HS-5 (cell line): ENCODE results near the gene KRTAP10-5.
"Not testable (repeated sequence)": the region's sequence is repeated elsewhere in the genome, so short reads cannot be mapped to it uniquely, and the experiment has no call there.

Source experiments
- DNase-seq: peaks from one replicate; pipeline ENCODE4 v3.0.0-alpha.2; 2012; ENCODE audit warnings: low read depth

The KRTAP10-5 gene, protein sequence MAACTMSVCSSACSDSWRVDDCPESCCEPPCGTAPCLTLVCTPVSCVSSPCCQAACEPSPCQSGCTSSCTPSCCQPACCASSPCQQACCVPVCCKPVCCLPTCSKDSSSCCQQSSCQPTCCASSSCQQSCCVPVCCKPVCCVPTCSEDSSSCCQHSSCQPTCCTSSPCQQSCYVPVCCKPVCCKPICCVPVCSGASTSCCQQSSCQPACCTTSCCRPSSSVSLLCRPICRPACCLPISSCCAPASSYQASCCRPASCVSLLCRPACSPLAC

DNA sequence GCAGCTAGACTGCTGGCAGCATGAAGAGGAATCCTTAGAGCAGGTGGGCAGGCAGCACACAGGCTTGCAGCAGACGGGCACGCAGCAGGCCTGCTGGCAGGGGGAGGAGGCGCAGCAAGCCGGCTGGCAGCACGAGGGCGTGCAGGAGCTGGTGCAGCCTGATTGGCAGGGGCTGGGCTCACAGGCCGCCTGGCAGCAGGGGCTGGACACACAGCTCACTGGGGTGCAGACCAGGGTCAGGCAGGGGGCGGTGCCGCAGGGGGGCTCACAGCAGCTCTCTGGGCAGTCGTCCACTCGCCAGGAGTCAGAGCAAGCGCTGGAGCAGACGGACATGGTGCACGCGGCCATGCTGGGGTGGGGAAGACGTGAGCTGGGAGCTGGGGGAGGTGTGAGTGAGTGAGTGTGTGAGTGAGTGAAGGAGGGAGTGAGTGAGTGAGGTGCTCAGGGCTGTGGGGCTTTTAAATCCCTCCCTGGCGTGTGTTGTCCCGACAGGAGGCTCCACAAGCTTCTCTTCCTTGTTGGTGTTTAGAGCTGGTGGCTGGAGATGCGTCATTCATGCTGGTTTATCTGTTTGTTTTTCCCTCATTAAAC is at the start of gene KRTAP10-5:
Gene KRTAP10-5, minus strand, starts transcription at position 374 of the 591 bp plus-strand sequence. Its CDS starts 26 bp downstream, at position 348.
- not testable (repeated sequence) for DNase-seq

DNA sequence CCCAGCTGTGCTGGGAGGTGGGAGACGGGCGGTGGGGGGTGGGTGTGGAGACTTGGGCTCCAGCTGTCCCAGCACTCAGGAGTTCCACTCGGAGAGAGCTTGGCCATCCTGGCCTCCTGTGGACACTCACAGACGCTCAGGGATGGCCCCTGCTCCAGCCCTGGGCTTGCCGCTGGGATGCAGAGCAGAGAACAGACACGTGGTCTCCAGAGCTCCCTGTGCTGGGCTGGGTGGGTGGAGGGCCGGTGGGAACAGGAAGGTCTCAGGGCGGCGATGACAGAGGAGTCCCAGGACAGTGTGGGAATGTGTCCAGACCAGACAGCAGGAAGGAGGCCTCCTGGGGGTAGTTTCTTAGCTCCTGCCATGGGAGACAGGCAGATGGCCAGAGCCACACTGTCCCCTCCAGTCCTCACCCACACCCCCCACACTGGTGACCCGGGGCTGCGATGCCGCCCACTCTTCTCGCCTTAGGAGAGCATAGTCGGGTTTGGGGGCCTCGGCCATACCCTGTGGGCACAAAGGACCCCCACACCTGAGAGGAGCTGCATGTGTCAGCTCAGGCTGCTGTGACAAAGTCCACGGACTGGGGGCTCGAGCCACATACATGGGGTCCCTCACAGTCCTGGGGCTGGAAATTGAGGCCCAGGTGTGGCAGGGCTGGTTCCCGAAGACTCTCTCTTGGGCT is 48.4 kb upstream of the KRTAP10-5 start:
- no peak for DNase-seq

DNA sequence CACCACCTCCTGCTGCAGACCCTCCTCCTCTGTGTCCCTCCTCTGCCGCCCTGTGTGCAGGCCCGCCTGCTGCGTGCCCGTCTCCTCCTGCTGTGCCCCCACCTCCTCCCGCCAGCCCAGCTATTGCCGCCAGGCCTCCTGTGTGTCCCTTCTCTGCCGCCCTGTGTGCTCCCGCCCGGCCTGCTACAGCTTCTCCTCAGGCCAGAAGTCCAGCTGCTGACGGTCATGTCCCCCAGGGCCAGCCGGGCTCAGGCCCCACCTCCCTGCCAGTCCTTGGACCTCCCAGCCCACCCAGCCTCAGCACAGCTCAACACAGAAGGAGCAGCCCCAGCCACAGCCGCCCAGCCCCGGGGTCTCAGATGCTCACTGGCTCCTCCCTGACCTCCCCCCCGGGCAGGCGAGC is 47.4 kb upstream of the KRTAP10-5 start:
- not testable (repeated sequence) for DNase-seq

DNA sequence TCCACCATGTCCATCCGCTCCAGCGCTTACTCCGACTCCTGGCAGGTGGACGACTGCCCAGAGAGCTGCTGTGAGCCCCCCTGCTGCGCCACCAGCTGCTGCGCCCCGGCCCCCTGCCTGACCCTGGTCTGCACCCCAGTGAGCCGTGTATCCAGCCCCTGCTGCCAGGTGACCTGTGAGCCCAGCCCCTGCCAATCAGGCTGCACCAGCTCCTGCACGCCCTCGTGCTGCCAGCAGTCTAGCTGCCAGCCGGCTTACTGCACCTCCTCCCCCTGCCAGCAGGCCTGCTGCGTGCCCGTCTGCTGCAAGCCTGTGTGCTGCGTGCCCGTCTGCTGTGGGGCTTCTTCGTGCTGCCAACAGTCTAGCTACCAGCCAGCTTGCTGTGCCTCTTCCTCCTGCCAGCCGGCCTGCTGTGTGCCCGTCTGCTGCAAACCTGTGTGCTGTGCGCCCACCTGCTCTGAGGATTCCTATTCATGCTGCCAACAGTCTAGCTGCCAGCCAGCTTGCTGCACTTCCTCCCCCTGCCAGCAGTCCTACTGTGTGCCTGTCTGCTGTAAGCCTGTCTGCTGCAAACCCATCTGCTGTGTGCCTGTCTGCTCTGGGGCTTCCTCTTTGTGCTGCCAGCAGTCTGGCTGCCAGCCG is 46.9 kb upstream of the KRTAP10-5 start:
- not testable (repeated sequence) for DNase-seq

DNA sequence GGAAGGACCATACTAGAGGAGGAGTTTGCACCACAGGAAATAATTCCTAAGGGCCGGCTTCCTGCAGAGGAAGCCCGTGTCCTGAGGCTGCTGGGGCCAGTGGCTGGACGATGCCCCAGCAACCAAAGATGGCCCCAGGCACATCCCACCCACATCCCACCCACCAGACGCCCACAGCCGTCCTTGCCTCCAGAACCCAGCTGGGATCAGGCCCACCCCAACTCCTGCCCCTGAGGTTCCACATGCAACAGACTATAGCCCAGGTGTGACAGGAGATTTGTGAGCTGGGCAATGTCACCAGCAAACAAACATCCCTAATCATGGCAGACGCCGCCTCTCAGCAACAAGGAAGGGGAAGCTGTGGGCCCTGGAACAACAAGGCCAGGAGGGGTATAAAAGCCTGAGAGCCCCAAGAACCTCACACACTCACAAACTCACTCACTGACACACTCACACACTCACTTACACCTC is 46.3 kb upstream of the KRTAP10-5 start, which contains the start of gene KRTAP10-9:
Gene KRTAP10-9, plus strand, starts transcription at position 421 of the 471 bp plus-strand sequence. CDS start 79 bp downstream, outside the sequence.
- DNase-seq: no peak

DNA sequence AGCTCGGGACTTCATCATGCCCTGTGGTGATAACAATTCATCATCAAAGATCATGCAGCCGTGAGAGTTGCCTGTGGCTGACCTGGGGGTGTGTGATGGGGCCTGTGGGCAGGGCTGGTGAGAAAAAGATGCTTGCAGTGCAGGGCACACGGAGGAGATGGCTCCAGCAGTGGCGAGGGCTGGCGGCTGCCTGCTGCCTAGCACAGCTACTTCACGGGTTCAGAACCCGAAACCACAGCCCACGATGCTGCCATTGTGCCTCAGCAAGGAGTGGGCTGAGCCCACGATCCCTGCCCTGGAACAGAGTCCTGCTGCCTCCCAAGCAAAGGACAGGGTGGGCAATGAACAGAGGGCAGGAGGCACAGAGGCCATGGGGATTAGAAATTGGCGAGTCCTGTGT is 45.9 kb upstream of the KRTAP10-5 start:
- no peak for DNase-seq

DNA sequence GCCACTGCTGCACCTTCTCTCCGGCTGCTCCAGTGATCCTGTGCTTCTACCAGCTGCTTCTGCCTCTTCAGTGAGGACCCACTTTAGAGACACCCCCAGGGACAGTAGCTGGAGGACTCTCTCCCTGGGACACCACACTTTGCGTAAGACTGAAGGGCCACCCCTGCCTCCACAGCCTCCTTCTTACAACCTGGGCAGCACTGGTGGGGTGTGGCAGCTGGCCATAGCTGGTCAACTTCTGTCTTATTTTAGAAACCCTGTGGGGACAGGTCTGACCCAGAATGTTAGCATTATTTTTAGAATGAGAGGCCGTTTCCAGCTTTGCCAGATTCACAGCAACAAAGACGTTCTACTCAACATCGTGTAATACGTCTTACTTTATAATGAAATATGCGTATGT is 45.4 kb upstream of the KRTAP10-5 start:
- no peak for DNase-seq

DNA sequence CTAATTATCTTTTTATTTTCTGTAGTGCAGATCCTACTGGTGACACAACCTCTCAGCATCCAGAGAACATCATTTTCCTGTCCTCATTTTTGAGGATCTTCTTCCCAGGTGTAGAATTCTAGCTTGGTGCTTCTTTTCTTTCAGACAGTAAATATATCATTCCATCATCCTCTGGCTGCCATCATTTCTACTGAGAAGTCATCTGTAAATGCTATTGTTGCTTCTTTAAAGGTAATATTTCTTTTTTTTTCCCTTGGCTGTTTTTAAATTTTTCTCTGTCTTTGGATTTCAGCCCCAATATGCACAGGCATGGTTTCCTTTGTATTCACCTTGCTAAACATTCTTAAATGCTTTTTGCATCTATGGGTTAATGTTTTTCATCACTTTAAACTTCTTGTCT is 43.2 kb upstream of the KRTAP10-5 start:
- DNase-seq: no peak

DNA sequence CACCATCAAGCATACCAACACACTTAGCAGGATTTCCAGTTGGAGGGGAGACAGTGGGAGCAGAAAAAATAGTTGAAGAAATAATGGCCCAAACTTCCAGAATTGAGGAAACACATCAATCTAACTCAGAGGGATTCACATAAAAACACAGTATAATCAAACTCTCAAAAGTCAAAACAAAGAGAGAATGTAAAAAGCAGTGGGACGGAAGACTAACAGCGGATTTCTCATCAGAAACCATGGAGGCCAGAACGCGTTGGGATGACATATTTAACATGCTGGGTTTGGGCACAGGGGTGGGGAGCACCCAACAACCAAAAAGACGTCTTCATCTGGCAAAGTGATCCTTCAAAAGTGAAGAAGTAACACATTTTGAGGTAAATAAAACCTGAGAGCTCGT is 39.5 kb upstream of the KRTAP10-5 start:
- no peak for DNase-seq

DNA sequence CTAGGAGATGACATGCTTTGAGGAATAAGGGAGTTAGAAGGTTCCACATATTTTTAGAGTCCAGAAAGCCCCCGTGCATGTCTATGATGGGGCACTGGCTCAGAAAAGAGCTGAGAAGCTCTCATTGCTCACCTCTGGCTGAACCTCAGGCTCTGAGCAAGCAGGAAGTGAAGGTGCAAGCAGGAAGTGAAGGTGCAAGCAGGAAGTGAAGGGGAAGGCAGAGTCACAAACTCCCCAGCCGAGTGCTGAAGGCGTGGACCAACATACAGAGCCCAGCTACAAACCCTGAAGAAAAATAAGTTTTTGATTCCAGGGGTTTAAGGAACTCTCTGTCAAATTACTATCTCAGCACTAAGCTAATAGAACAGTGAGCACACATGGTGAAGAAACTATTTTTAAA is 38.5 kb upstream of the KRTAP10-5 start:
- DNase-seq: no peak

DNA sequence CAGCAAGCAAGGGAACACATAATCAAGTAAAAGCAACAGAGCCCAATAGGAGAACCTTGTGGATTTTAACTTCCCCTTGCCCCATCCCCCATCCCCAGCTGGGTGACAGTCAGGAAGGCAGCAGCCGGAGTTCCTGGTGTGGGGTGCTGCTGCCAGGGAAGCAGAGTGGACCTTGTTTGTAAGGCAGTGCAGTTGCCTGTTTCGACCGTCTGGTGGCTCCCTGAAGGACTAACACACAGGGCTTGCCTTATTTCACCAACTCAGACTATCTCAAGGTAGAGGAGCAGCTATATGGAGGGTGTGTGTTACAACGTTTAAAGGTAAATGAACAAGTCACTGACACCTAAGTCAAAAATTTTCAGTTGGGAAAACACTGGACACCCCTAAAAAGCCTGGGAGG is 38.1 kb upstream of the KRTAP10-5 start:
- no peak for DNase-seq

DNA sequence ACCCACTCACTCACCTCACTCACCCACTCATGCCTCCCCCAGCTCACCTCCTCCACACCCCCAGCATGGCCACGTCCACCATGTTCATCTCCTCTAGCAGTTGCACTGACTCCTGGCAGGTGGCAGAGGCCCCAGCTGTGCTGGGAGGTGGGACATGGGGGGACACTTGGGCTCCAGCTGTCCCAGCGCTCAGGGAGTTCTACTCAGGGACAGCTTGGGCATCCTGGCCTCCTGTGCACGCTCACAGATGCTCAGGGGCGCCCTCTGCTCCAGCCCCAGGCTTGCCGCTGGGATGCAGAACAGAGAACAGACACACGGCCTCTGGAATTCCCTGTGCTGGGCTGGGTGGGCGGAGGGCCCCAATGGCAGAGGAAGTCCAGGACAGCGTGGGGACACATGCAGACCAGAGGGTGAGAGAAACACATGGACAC is 36.7 kb upstream of the KRTAP10-5 start:
- no peak for DNase-seq

DNA sequence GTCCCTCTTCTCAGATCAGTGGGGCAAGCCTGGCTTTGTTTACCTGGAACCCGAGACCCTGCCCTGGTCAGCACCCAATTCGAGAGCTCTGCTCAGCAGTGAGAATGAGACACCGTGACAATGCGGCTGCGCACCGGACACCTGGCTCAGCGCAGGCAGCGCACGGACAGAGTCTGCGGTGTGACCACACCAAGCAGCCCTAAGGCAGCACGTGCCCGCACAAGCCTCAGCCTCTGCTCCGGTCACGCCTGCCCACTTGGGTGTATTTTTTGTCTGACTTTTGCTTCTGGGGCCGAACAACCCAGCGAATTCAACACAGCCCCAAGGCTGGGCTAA is 36.2 kb upstream of the KRTAP10-5 start:
- DNase-seq: no peak

DNA sequence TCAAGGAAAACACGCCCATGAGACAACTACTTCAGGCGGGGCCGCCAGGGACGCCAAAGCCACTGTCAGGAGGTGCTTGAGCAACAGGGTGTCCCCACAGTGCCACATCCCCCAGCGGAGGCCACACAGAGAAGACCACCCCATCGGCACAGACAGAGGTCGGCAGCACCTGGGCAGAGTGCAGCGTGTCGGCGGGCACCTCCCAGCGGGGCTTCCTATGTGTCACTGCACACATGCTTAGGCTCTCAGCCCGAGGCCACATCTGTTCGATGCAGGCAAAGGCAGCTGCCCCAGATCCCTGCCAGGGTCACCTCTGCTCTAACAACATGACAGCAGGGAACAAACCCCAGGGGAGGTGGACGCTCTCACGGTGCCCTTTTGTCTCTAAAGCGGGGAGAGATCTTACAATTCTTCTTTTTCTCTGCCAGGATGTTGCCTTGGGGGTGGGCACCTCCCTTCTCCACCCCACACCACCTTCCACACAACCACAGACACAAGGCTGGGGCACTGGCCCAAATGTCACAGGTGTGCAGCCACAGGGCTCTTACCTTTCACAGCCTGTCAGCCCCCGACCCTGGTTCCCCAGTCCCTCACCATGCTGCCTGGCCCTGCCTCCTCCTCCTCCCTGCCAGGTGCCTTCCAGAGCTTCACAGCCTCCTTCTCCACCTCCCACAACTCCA is 35.6 kb upstream of the KRTAP10-5 start:
- no peak for DNase-seq

DNA sequence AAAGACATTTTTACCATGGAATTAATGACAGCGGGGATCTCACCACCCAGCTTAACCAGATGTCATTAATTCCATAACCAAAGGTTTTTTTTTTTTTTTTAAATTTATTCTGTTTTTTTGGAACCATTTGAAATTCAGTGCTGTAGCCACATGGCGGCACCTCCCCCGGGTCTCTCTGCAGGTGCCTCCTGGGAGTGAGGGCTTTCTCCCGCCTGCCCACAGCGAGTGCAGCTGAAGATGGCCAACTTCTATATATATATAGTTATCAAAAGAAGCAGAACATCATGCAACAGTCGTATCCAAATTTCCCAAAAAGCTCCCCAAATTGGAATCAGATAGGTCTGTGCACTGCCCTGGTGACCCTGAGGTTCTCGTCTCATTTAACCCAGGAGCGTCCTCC is 35.1 kb upstream of the KRTAP10-5 start:
- no peak for DNase-seq

DNA sequence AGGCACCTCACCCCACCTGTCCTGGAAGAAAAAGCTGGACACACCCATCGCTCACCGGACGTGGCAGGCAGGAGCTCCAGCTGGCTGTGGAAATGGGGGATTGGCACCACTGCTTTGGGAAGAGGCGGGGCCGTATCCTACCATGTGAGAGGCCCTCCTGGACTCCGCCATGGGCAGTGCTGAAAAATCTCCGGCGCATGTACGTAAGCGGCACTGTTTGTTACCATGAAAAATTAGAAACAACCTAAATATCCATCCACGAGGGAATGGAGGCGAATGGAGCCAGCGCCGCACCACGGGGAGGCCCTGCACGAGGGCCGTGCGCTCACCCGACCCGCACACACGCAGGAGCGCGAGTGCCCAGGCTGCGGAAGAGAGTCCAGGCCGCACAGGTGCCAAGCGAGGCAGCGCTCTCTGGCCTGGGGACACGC is 34.6 kb upstream of the KRTAP10-5 start:
- no peak for DNase-seq

DNA sequence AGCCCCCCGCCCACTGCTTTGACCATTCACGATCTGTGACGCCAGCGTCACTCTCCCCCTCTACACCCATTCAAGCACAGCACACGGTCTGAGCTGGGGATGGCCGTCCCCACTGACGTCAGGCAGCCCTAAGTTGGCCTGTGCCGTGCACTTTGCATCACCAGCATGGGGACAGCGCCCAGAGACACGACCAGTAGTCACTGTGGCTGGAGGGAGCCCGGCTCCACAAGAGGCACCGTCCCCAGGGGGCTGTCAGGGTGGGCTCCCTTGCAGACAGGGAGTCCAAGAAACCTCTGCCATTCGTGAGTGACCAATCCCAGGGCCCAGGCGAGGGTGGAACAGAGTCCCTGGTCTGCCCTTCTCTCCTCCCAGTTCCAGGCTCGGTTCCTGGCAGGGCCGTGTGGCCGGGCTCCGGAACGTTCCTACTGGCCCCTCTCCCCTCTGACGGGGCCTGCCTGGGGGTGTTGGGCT is 33.8 kb upstream of the KRTAP10-5 start:
- DNase-seq: no peak

DNA sequence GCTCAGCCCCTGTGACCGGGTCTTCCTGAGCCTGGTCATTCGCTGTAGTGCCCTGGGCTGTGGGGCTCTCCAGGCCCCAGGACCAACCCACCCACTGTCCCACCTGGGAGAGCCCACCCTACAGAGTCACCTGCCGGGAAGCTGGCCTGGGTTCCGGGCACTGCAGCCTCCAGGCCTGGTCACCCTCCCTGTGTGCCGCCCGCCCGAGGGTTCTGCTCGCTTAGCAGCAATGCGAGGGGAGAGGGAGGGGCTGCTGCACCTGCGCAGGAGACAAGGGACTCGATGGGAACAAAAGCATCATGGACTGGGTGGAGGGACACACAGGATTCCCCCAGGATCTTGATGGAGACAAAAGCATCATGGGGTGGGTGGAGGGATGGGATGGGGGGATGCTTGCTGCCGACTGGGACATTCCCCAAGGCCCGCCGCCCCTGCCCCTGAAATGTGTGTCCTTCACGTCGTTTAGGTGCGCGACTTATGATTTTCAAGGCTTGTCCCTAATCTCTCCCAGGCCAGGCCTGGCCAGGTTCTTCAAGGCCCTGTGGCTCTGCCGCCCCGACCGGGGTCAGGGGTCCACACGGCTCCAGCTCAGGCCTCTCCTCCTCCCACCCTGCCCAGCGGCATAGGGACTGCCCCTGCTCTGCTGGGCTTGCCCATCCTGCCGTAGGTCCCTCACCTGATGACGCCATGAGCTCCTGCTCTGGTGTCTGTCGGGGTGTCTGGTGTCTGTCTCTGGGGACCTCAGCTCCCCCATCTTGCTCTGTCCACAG is 33.2 kb upstream of the KRTAP10-5 start:
- DNase-seq: no peak

DNA sequence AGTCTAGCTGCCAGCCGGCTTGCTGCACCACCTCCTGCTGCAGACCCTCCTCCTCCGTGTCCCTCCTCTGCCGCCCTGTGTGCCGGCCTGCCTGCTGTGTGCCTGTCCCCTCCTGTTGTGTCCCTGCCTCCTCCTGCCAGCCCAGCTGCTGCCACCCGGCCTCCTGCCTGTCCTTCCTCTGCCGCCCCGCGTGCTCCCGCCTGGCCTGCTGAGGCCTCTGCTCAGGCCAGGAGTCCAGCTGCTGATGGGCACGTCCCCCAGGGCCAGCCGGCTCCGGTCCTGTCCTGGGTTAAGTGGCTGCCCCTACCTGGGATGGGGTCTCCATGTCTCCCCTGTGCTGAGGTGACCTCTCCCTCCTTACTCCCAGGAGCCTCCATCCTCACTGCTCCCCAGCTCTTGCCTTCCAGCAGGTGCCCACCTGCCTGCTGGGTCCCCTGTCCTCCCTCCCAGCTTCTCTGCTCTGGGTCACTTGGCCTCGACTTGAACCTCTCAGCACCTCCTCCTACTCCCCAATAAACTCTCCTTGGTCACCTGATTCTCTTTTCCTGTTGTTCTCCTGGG is 32.3 kb upstream of the KRTAP10-5 start:
- no peak for DNase-seq

DNA sequence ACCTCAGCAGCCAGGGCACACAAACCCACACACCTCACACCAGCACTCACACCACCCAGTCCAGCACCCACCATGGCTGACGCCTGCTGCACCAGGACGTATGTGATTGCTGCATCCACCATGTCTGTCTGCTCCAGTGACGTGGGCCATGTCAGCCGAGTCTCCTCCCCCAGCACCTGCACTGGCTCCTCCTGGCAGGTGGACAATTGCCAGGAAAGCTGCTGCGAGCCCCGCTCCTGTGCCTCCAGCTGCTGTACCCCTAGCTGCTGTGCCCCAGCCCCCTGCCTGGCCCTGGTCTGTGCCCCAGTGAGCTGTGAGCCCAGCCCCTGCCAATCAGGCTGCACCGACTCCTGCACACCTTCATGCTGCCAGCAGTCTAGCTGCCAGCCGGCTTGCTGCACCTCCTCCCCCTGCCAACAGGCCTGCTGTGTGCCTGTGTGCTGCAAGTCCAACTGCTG is 31.7 kb upstream of the KRTAP10-5 start, which contains the start of gene KRTAP10-8:
Gene KRTAP10-8, plus strand, starts transcription at position 51 of the 458 bp plus-strand sequence. Its CDS starts 22 bp downstream, at position 73.
- no peak for DNase-seq

DNA sequence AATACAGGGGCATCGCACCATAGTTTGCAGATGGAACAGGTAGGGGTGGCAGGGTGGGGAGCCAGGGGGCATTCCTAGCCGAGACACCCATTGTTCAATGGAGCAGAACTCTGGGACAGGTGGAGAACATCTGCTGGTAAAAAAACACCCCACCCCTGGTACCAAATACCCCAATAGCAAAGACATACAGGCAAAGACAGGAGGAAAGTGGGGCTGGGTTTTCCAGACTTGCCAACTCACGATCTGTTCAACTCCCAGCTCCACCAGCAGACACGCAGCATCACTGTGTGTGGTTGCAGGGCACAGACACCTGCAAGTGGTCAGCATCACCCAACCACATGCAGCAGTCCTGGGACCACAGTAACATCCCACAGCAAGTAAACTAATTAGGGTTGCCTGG is 31.1 kb upstream of the KRTAP10-5 start:
- DNase-seq: no peak
